ENCODE measurements around the gene TPST2.
A peak's percentile ranks its signal among the peaks of the same experiment; 100 is the strongest.

TPST2 gene

GRCh38 chr22:26580240-26580962, 9.5 kb downstream of the TPST2 start:
- no peak for DNase-seq (ENCODE audit: low spot score)

GRCh38 chr22:26579331-26579886, 10.5 kb downstream of the TPST2 start:
- peak; percentile 35 for DNase-seq (ENCODE audit: low spot score)

- no peak for DNase-seq (ENCODE audit: low spot score)
These were observed 12.9 kb downstream of the TPST2 start for GRCh38 chr22:26577081-26577480.

- peak; percentile 54 for DNase-seq (ENCODE audit: low spot score)
These were observed 13.8 kb downstream of the TPST2 start for GRCh38 chr22:26576026-26576680.

- no peak for DNase-seq (ENCODE audit: low spot score)
These were observed 15.8 kb downstream of the TPST2 start for GRCh38 chr22:26574001-26574723.

- DNase-seq (ENCODE audit: low spot score), result peak; percentile 72
These were observed 16.8 kb downstream of the TPST2 start for GRCh38 chr22:26573026-26573662.

GRCh38 chr22:26570864-26571525, 18.9 kb downstream of the TPST2 start:
- DNase-seq (ENCODE audit: low spot score), result no peak

- peak; percentile 41 for DNase-seq (ENCODE audit: low spot score)
These were observed 19.8 kb downstream of the TPST2 start for GRCh38 chr22:26570115-26570514.

GRCh38 chr22:26568207-26568706, 21.7 kb downstream of the TPST2 start:
- no peak for DNase-seq (ENCODE audit: low spot score)

- DNase-seq (ENCODE audit: low spot score), result no peak
These were observed 22.3 kb downstream of the TPST2 start for GRCh38 chr22:26567610-26568009.

- DNase-seq (ENCODE audit: low spot score), result no peak
These were observed 22.9 kb downstream of the TPST2 start for GRCh38 chr22:26566994-26567393.

- no peak for DNase-seq (ENCODE audit: low spot score)
These were observed 24.0 kb downstream of the TPST2 start for GRCh38 chr22:26565889-26566288.

- DNase-seq (ENCODE audit: low spot score), result no peak
These were observed 24.8 kb downstream of the TPST2 start for GRCh38 chr22:26565181-26565580.

GRCh38 chr22:26564672-26565071, 25.3 kb downstream of the TPST2 start:
- no peak for DNase-seq (ENCODE audit: low spot score)

GRCh38 chr22:26564181-26564580, 25.8 kb downstream of the TPST2 start:
- no peak for DNase-seq (ENCODE audit: low spot score)

- no peak for DNase-seq (ENCODE audit: low spot score)
These were observed 26.9 kb downstream of the TPST2 start for GRCh38 chr22:26563022-26563421.

GRCh38 chr22:26561756-26562417, 28.0 kb downstream of the TPST2 start:
- no peak for DNase-seq (ENCODE audit: low spot score)

GRCh38 chr22:26559961-26560575, 29.9 kb downstream of the TPST2 start:
- DNase-seq (ENCODE audit: low spot score), result no peak

- DNase-seq (ENCODE audit: low spot score), result no peak
These were observed 31.6 kb downstream of the TPST2 start for GRCh38 chr22:26558248-26558895.

GRCh38 chr22:26556904-26557303, 33.0 kb downstream of the TPST2 start:
- no peak for DNase-seq (ENCODE audit: low spot score)
